Measurements from ENCODE around the gene PTPRT.

- TF ChIP-seq, protein P1, sequence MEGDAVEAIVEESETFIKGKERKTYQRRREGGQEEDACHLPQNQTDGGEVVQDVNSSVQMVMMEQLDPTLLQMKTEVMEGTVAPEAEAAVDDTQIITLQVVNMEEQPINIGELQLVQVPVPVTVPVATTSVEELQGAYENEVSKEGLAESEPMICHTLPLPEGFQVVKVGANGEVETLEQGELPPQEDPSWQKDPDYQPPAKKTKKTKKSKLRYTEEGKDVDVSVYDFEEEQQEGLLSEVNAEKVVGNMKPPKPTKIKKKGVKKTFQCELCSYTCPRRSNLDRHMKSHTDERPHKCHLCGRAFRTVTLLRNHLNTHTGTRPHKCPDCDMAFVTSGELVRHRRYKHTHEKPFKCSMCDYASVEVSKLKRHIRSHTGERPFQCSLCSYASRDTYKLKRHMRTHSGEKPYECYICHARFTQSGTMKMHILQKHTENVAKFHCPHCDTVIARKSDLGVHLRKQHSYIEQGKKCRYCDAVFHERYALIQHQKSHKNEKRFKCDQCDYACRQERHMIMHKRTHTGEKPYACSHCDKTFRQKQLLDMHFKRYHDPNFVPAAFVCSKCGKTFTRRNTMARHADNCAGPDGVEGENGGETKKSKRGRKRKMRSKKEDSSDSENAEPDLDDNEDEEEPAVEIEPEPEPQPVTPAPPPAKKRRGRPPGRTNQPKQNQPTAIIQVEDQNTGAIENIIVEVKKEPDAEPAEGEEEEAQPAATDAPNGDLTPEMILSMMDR (IDR thresholded peaks at IDR 0.05; ENCODE audit: borderline replicate concordance, extremely low read depth, low read length, poor library complexity, severe bottlenecking), result no peak
- TF ChIP-seq EZH2 (IDR thresholded peaks at IDR 0.05; ENCODE audit: borderline replicate concordance, low read depth, low read length, severe bottlenecking), result no peak
Measured at GRCh38 chr20:42447270-42447669, 742.4 kb downstream of the PTPRT start.
